A549 (cell line): ENCODE data around the gene ZNF862. TPM values are rescaled to one million over a fixed set of nuclear protein-coding genes. Genes with fewer than 3 reads are reported as not detected.

ENCODE experiments used
- ATAC-seq, 2 experiments: fragments of 200-7000 bp in 1 of 2; fragments of >200 bp in 1 of 2; cut with Nextera tagmentation in 1 of 2; cut with Tn5 transposase in 1 of 2; 3 replicates each; pipeline versions ENCODE4 v1.8.0 to v1.9.1; 2018 to 2020; ENCODE audit warnings: mild to moderate bottlenecking in 1 of 2, moderate library complexity in 1 of 2
- CTCF ChIA-PET: fragments of 300-600 bp; sonication (Branson Sonifier 250); formaldehyde crosslinking; extraction: SDS; loops from one replicate; lab custom pipeline; 2021; ENCODE audit warnings: antibody characterized with exemption, inconsistent platforms; lab: Yijun Ruan, JAX
- POLR2A ChIA-PET: fragments of 350-600 bp; formaldehyde crosslinking; extraction: SDS; loops from one replicate; lab custom pipeline; 2021; ENCODE audit warnings: antibody characterized with exemption, inconsistent platforms; lab: Yijun Ruan, JAX
- DNase-seq, 2 experiments: peaks; one replicate each; pipeline versions ENCODE4 v3.0.0 to v3.0.0-alpha.2; 2011 to 2016; ENCODE audit warnings: low read depth in 1 of 2, low spot score in 1 of 2
- FAIRE-seq: peaks from 2 replicates; lab custom pipeline; 2011; peaks lifted over from hg19 to GRCh38; lab: Jason Lieb, UNC
- H3K27ac ChIP-seq, 2 experiments: fragments of >200 bp; sonication (Bioruptor Twin); formaldehyde crosslinking; 3 replicates each; pipeline ENCODE4 v1.5.1; 2016 to 2017
- H3K4me1 ChIP-seq: fragments of >200 bp; sonication (Bioruptor Twin); formaldehyde crosslinking; 3 replicates; pipeline ENCODE4 v1.6.1; 2016
- H3K4me2 ChIP-seq: fragments of >200 bp; sonication (Bioruptor Twin); formaldehyde crosslinking; 3 replicates; pipeline ENCODE4 v1.6.1; 2016
- H3K4me3 ChIP-seq: fragments of >200 bp; sonication (Bioruptor Twin); formaldehyde crosslinking; 3 replicates; pipeline ENCODE4 v1.5.1; 2016
- H3K9me3 ChIP-seq: fragments of >200 bp; sonication (Bioruptor Twin); formaldehyde crosslinking; 3 replicates; pipeline ENCODE4 v1.6.1; 2016
- ATOH8 ChIP-seq: fragments of 250-450 bp; sonication (Bioruptor Pico); IDR thresholded peaks from 2 replicates; pipeline ENCODE4 v1.5.0; 2020; ENCODE audit warnings: low read depth, mild to moderate bottlenecking, moderate library complexity
- BHLHE40 ChIP-seq: IDR thresholded peaks from 2 replicates; pipeline ENCODE4 v1.6.1; 2012; ENCODE audit warnings: low read depth, low read length, inconsistent platforms
- CHD2 ChIP-seq: fragments of 150-350 bp; IDR thresholded peaks from 2 replicates; pipeline ENCODE4 v1.6.1; 2014; ENCODE audit warnings: low read length; ENCODE audit not compliant: partially characterized antibody
- CTCF ChIP-seq: fragments of >200 bp; sonication (Bioruptor Twin); formaldehyde crosslinking; IDR thresholded peaks from 3 replicates; pipeline ENCODE4 v1.5.1; 2016
- EP300 ChIP-seq, 2 experiments: fragments of >200 bp; sonication (Bioruptor Twin); formaldehyde crosslinking; IDR thresholded peaks; 2 replicates in 1 of 2; 3 replicates in 1 of 2; pipeline ENCODE4 v1.6.1; 2016 to 2017
- FOSL2 ChIP-seq, 2 experiments: fragments of 450-650 bp in 1 of 2; fragments of >200 bp in 1 of 2; sonication (Bioruptor Twin) in 1 of 2; formaldehyde crosslinking; IDR thresholded peaks; 2 replicates each; pipeline versions ENCODE4 v1.5.0 to v1.6.1; 2016 to 2020; ENCODE audit warnings: mild to moderate bottlenecking in 1 of 2, moderate library complexity in 1 of 2
- FOXS1 ChIP-seq: fragments of 250-450 bp; sonication (Bioruptor Pico); IDR thresholded peaks from 2 replicates; pipeline ENCODE4 v1.5.0; 2020; ENCODE audit warnings: mild to moderate bottlenecking, moderate library complexity
- HDAC2 ChIP-seq: fragments of 200-600 bp; sonication (generic); IDR thresholded peaks from 2 replicates; pipeline ENCODE4 v1.6.1; 2016
- HES2 ChIP-seq: fragments of >200 bp; sonication (Bioruptor Twin); formaldehyde crosslinking; IDR thresholded peaks from 2 replicates; pipeline ENCODE4 v1.6.1; 2016
- HOXA7 ChIP-seq: fragments of 250-450 bp; sonication (Bioruptor Pico); IDR thresholded peaks from 2 replicates; pipeline ENCODE4 v1.5.0; 2020; ENCODE audit warnings: mild to moderate bottlenecking, moderate library complexity
- HOXB13 ChIP-seq: fragments of 250-450 bp; sonication (Bioruptor Pico); IDR thresholded peaks from 2 replicates; pipeline ENCODE4 v1.5.0; 2020; ENCODE audit warnings: low read depth, mild to moderate bottlenecking, moderate library complexity
- KDM1A ChIP-seq: fragments of 200-600 bp; sonication (generic); IDR thresholded peaks from 2 replicates; pipeline ENCODE4 v1.6.1; 2016; ENCODE audit warnings: low read depth, mild to moderate bottlenecking
- NFE2L2 ChIP-seq: fragments of 150-350 bp; conservative IDR thresholded peaks from 2 replicates; pipeline ENCODE4 v1.6.1; 2014; ENCODE audit warnings: low read length
- NPAS2 ChIP-seq: fragments of 250-450 bp; sonication (Bioruptor Pico); IDR thresholded peaks from 2 replicates; pipeline ENCODE4 v1.8.0; 2022; ENCODE audit warnings: mild to moderate bottlenecking, moderate library complexity, borderline replicate concordance
- POLR2A ChIP-seq: IDR thresholded peaks from 2 replicates; pipeline ENCODE4 v1.6.1; 2012; ENCODE audit warnings: mild to moderate bottlenecking, low read length
- RAD21 ChIP-seq, 2 experiments: fragments of >200 bp in 1 of 2; sonication (Bioruptor Twin) in 1 of 2; formaldehyde crosslinking in 1 of 2; IDR thresholded peaks in 1 of 2; conservative IDR thresholded peaks in 1 of 2; 2 replicates in 1 of 2; 3 replicates in 1 of 2; pipeline ENCODE4 v1.6.1; 2012 to 2018; ENCODE audit warnings: inconsistent platforms in 1 of 2
- RNF2 ChIP-seq: fragments of 200-600 bp; sonication (generic); IDR thresholded peaks from 2 replicates; pipeline ENCODE4 v1.6.1; 2016; ENCODE audit warnings: low read depth, mild to moderate bottlenecking, antibody characterized with exemption, moderate library complexity, borderline replicate concordance
- SMC3 ChIP-seq: fragments of >200 bp; sonication (Bioruptor Twin); formaldehyde crosslinking; IDR thresholded peaks from 3 replicates; pipeline ENCODE4 v1.6.1; 2018; ENCODE audit warnings: inconsistent platforms
- SREBF2 ChIP-seq: fragments of 450-650 bp; IDR thresholded peaks from 2 replicates; pipeline ENCODE4 v1.6.1; 2014; ENCODE audit warnings: mild to moderate bottlenecking, moderate library complexity
- ZC3H11A ChIP-seq: fragments of 450-650 bp; IDR thresholded peaks from 2 replicates; pipeline ENCODE4 v1.6.1; 2014; ENCODE audit warnings: antibody characterized with exemption, mild to moderate bottlenecking
- ZFP36 ChIP-seq: fragments of 450-650 bp; IDR thresholded peaks from 2 replicates; pipeline ENCODE4 v1.6.1; 2014; ENCODE audit warnings: borderline replicate concordance; ENCODE audit not compliant: partially characterized antibody
- ZNF302 ChIP-seq: fragments of 250-450 bp; sonication (Bioruptor Pico); IDR thresholded peaks from 2 replicates; pipeline ENCODE4 v1.9.0; 2021; ENCODE audit warnings: inconsistent platforms, mild to moderate bottlenecking, moderate library complexity
- WGBS: methylation state at CpG from one replicate; pipeline ENCODE4 v1.1.6; 2017; ENCODE audit errors: missing lambda C conversion rate; 5-methylcytosine and 5-hydroxymethylcytosine counted together
- polyA plus RNA-seq, 4 experiments: library from polyadenylated mRNA; depleted of rRNA in 3 of 4; stranded (reverse); fragments of >200 nt; fragmentation: RNase III in 1 of 4; extraction: RNeasy Plus Mini Kit Qiagen cat#74134 plus additional on column Dnase treatment in 1 of 4; gene quantifications; 2 replicates in 3 of 4; 3 replicates in 1 of 4; pipeline ENCODE4 v1.2.3, GENCODE V29; 2011 to 2017

ZNF862 gene
- polyA plus RNA-seq, 2 of the 4 experiments (the other 2 are of a cell fraction): 3.9 to 8.0 TPM

- H3K4me3 ChIP-seq: no peak overlapping the region
- ATAC-seq (peak; percentile 26 to 87; a peak in 3 of 6 replicates), DNase-seq (peak; percentile 23), FAIRE-seq (no peak)
- no peak overlapping the region for H3K4me2 ChIP-seq
- no peaks in the 10 kb centered on the region for H3K9me3 ChIP-seq
- ChIA-PET CTCF (interaction anchor here (0.8 to 4.0 kb wide), 6 partner anchors 9 to 911 kb away, joined by 3 to 20 read pairs (median 5); no protein-coding TSS in a partner anchor), POLR2A (no interaction called here)
- no peaks in the 10 kb centered on the region for H3K4me1 ChIP-seq
- TF ChIP-seq SMC3 (peak; percentile 38; the same call in 2 of the 3 replicates), NPAS2 (CRISPR knock-in tag) (no peak), FOXS1 (no peak), NFE2L2 (no peak), ZFP36 (no peak), ZC3H11A (no peak), KDM1A (no peak), CHD2 (no peak), HOXA7 (no peak), BHLHE40 (no peak), RNF2 (no peak), HOXB13 (CRISPR knock-in tag) (no peak), ZNF302 (no peak), POLR2A (no peak), RAD21 (conservative IDR thresholded peaks at IDR 0.05 in 1 of 2, IDR thresholded peaks at IDR 0.05 in 1 of 2) (peak; percentile 46 to 50; a peak in 4 of 5 replicates), CTCF (peak; percentile 43), EP300 (IDR thresholded peaks at IDR 0.05) (no peak)
- no peak overlapping the region for H3K27ac ChIP-seq
- WGBS: 81% methylated on average over 35 of the region's 45 CpGs
Measured at GRCh38 chr7:149860821-149861727, 22.9 kb downstream of the ZNF862 start.

- H3K4me2 ChIP-seq: no peak overlapping the region
- WGBS: 96% methylated on average over 7 of the region's 16 CpGs
- POLR2A ChIA-PET: no interaction called here
- TF ChIP-seq ATOH8 (CRISPR knock-in tag) (no peak), RAD21 (conservative IDR thresholded peaks at IDR 0.05 in 1 of 2, IDR thresholded peaks at IDR 0.05 in 1 of 2) (0 out of 5 replicates have a peak, but pooled peaks of 1 of the 2 experiments have one; percentile 4)
- H3K4me3 ChIP-seq: no peak overlapping the region
- no peak overlapping the region for H3K27ac ChIP-seq
- ATAC-seq (no peak; a peak in 1 of 6 replicates), FAIRE-seq (no peak), DNase-seq (no peak)
- no peaks in the 10 kb centered on the region for H3K9me3 ChIP-seq
- CTCF ChIA-PET: interaction anchor here (1.5 to 4.0 kb wide), 5 partner anchors 9 to 22 kb away, joined by 5 to 20 read pairs (median 5); no protein-coding TSS in a partner anchor
- no peaks in the 10 kb centered on the region for H3K4me1 ChIP-seq
Measured at GRCh38 chr7:149861728-149862045, 23.5 kb downstream of the ZNF862 start.

- WGBS: 78% methylated on average over 18 of the region's 18 CpGs
- H3K9me3 ChIP-seq: no peaks in the 10 kb centered on the region
- no peaks in the 10 kb centered on the region for H3K4me1 ChIP-seq
- H3K4me2 ChIP-seq: no peak overlapping the region
- no peak overlapping the region for H3K4me3 ChIP-seq
- ATAC-seq: no peak
- ChIA-PET CTCF (interaction anchor here (1.5 to 4.0 kb wide), 4 partner anchors 8 to 22 kb away, joined by 5 to 20 read pairs (median 8); no protein-coding TSS in a partner anchor), POLR2A (no interaction called here)
- H3K27ac ChIP-seq: no peak overlapping the region
- DNase-seq: no peak
- FAIRE-seq: no peak
- TF ChIP-seq FOSL2 (IDR thresholded peaks at IDR 0.05) (no peak), FOSL2 (CRISPR knock-in tag; IDR thresholded peaks at IDR 0.05) (no peak), SREBF2 (no peak), NPAS2 (CRISPR knock-in tag) (no peak), HDAC2 (no peak), HOXA7 (no peak), FOXS1 (no peak), NFE2L2 (no peak), HES2 (no peak)
Measured at GRCh38 chr7:149862156-149862555, 24.0 kb downstream of the ZNF862 start.
